GM12865 (cell line): ENCODE results near the gene NEK8.
A peak's percentile ranks its signal among the peaks of the same experiment; 100 is the strongest.

Experiments
- DNase-seq: peaks from one replicate; pipeline ENCODE4 v3.0.0; 2010; ENCODE audit warnings: low read depth
- H3K4me3 ChIP-seq: 2 replicates; pipeline ENCODE4 v1.5.1; 2011; ENCODE audit warnings: mild to moderate bottlenecking, low read depth, low read length, control low read depth
- CTCF ChIP-seq: IDR thresholded peaks from 2 replicates; pipeline ENCODE4 v1.5.1; 2011; ENCODE audit warnings: low read length, control low read depth, low read depth, inconsistent platforms; ENCODE audit not compliant: insufficient read depth; ENCODE audit errors: missing control alignments

The NEK8 gene

DNA sequence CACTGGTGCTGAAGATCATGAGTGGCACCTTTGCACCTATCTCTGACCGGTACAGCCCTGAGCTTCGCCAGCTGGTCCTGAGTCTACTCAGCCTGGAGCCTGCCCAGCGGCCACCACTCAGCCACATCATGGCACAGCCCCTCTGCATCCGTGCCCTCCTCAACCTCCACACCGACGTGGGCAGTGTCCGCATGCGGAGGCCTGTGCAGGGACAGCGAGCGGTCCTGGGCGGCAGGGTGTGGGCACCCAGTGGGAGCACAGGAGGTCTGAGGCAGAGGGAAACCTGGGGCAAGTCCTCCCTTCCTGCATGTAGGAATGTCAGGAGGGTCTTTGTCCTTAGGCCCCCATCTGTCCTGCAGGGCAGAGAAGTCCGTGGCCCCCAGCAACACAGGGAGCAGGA lies 8.7 kb downstream of the NEK8 start:
- H3K4me3 ChIP-seq: peak overlapping the region; percentile 54
- TF ChIP-seq CTCF: no peak
- DNase-seq: no peak

DNA sequence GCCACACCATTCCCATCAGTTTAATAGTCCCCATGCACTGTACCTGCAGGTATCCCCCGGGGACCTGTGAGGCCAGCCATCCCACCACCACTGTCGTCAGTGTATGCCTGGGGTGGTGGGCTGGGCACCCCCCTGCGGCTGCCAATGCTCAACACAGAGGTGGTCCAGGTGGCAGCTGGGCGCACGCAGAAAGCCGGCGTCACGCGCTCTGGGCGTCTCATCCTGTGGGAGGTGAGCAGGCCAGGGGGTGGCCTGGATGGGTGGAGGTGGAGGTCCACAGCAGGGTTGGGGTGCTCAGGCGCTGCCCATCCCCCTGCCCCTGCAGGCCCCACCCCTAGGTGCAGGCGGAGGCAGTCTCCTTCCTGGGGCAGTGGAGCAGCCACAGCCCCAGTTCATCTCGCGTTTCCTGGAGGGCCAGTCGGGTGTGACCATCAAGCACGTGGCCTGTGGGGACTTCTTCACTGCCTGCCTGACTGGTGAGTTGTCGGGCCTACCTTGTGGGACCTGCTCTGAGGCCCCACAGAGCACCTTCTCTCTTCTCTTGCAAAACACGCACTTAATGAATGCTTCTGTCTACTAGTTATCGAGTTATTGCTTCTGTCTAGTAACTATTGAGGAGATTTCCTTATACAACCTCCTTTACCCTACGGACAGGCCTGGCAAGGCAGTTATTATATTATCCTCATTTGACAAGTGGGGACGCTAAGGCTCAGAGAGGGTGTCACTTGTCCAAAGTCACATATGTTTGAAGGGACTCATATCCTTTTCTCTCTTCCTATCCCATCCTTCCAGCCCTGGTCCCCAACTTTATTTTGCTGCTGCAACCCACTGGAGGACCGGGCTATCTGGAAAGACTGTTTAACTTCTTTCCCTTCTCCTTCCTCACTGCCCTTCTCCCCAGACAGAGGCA lies 9.4 kb downstream of the NEK8 start:
- peak; percentile 96 for DNase-seq
- H3K4me3 ChIP-seq: peak overlapping the region; percentile 54
- no peak for TF ChIP-seq CTCF

DNA sequence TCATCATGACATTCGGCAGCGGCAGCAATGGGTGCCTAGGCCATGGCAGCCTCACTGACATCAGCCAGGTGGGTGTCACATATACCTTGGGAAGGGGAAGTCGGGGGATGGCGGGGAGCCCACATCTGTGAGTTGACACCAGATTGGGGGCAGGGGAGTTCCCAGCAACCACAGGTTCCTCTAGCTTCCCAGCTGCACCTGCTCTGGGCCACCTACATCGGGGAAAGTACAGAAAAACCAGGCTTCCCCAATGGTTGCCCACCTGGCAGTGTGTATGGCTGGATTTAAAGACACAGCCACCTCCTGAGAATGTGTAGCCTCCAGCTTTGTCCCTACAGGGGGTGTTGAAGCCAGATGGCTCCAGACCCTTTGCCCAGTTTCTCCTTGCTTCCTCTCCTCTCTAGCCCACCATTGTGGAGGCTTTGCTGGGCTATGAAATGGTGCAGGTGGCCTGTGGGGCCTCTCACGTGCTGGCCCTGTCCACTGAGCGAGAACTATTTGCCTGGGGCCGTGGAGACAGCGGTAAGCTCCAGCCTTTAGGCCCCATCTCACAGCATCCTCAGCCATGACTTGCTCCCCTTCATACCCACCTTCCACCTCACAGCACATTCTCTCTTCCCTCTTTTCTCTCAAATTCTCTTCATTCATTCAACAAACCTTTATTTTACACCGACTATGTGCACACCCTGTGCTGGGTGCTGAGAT lies 10.2 kb downstream of the NEK8 start:
- TF ChIP-seq CTCF: no peak
- peak overlapping the region; percentile 54 for H3K4me3 ChIP-seq
- peak; percentile 91 for DNase-seq

GRCh38 chr17:28740406-28741357 lies 12.1 kb downstream of the NEK8 start:
- DNase-seq: no peak
- no peak for TF ChIP-seq CTCF
- peak overlapping the region; percentile 41 for H3K4me3 ChIP-seq

DNA sequence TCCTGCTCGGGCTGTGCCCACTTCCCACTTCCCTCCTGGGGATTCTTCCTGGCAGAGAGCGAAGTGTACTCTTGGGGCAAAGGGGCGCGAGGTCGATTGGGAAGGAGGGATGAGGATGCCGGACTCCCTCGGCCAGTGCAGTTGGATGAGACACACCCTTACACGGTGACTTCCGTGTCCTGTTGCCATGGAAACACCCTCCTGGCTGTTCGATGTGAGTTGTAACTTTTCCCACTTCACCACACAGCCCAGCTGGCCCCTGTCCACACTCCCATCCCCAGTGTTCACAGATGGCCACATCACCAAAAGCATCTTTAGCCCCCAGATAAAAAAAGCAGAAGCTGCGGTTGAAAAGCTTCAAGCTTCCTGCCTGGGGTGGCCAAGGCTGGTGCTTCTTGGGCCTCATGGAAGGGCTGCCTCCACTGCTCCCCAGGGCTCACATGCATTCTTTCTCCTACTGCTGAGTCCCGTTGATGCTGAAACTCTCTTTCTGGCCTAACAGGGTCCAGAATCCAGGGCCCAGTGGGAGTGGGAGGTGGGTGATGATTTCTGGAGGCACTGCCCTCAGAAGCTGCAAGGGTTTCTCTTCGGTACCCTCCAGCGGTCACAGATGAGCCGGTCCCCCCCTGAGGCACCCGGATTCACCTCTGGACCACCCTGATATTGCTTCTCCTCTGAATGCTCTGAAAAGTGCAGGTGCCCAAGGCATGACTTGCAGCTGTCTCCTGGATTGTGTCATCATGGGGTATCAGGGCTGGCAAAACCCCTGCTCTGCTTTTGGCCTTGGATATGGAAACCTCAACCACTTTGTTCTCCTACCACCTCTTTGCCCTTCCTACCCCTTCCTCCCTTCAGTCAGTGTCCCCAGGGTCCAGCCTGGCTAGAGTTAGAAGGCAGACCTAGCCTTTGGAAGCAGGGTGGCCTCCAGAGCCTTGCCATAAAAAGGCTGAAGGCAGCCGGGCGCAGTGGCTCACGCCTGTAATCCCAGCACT lies 13.1 kb downstream of the NEK8 start:
- DNase-seq: peak; percentile 79
- no peak for TF ChIP-seq CTCF
- H3K4me3 ChIP-seq: peak overlapping the region; percentile 41
